IPS-18c (cell line): ENCODE measurements around the gene ONECUT3.

Experiments used
- H3K4me3 ChIP-seq: 2 replicates; pipeline ENCODE4 v1.7.0; 2013; ENCODE audit warnings: low read depth, mild to moderate bottlenecking, low read length, moderate library complexity; ENCODE audit not compliant: insufficient read depth
- H3K9me3 ChIP-seq: one replicate; pipeline ENCODE4 v1.6.1; 2013; ENCODE audit warnings: mild to moderate bottlenecking, low read length, moderate library complexity; ENCODE audit not compliant: control insufficient read depth, insufficient read depth

ONECUT3 gene

GRCh38 chr19:1827566-1828278 lies 74.4 kb downstream of the ONECUT3 start:
- no peak overlapping the region for H3K4me3 ChIP-seq
- no peaks in the 10 kb centered on the region for H3K9me3 ChIP-seq

- Histone ChIP-seq H3K9me3 (no peaks in the 10 kb centered on the region), H3K4me3 (no peak overlapping the region)
These were observed 75.3 kb downstream of the ONECUT3 start for GRCh38 chr19:1828279-1829238.

DNA sequence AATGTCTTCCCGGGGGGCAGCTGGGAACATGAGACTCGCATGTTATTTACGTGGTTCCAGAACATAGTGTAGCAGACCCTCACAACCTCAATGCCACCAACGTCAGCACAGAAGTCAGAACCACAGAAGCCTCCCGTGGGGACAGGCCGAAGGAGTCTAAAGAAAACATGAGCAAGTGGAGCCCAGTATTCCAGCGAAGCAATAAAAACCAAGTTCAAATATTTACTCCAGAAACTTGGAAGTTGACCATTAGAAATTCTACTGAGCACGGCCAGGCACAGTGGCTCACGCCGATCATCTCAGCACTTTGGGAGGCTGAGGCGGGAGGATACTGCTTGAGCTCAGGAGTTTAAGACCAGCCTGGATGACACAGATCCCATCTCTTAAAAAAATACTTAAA lies 76.7 kb downstream of the ONECUT3 start:
- H3K4me3 ChIP-seq: no peak overlapping the region
- no peaks in the 10 kb centered on the region for H3K9me3 ChIP-seq

DNA sequence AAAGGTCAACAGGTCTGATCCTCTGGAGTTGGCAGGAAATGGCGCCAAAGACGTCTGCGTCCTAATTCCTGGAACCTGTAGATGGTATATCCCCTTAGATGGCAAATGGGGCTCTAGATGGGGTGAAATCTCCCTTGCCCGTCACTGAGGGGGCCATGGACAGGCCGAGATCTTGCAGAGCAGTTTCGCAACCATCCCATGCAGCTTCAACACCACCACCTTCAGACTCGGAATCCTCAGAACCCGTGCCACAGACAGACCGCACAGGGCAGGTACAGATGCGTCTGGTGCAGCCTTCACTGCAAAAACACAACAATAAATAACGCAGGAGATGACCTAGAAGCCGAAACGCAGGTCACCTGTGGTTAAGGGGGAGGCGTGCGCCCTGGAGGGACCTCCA lies 77.3 kb downstream of the ONECUT3 start:
- H3K9me3 ChIP-seq: no peaks in the 10 kb centered on the region
- H3K4me3 ChIP-seq: no peak overlapping the region
